HepG2 (cell line): Measurements from ENCODE around the gene LGR6. TPM values are rescaled to one million over a fixed set of nuclear protein-coding genes. Genes with fewer than 3 reads are reported as not detected.

Experiments used
- ATAC-seq: fragments of 200-7000 bp; cut with Tn5 transposase; 3 replicates; pipeline ENCODE4 v1.9.1; 2020; ENCODE audit warnings: mild to moderate bottlenecking, moderate library complexity
- BruUV-seq: library from RNA; stranded (reverse); fragments of 400-500 nt; replicated peaks from 2 replicates; lab custom pipeline; 2021; lab: Mats Ljungman, UMichigan
- CTCF ChIA-PET: fragments of 300-600 bp; formaldehyde crosslinking; extraction: SDS; loops from one replicate; lab custom pipeline; 2021; ENCODE audit warnings: low total read pairs, inconsistent platforms, low intra/inter-chr PET ratio; lab: Yijun Ruan, JAX
- POLR2A ChIA-PET: fragments of 350-600 bp; sonication (Branson Sonifier 250); formaldehyde crosslinking; loops from one replicate; lab custom pipeline; 2020; ENCODE audit warnings: antibody characterized with exemption, inconsistent platforms; lab: Yijun Ruan, JAX
- DNase-seq: peaks from one replicate; pipeline ENCODE4 v3.0.0-alpha.2; 2015; ENCODE audit warnings: low spot score
- FAIRE-seq: peaks from 3 replicates; lab custom pipeline; 2011; peaks lifted over from hg19 to GRCh38; lab: Jason Lieb, UNC
- H2AFZ ChIP-seq: one replicate; pipeline ENCODE4 v1.6.1; 2011; ENCODE audit warnings: low read length, inconsistent platforms
- H3K27ac ChIP-seq: fragments of 300-600 bp; 3 replicates; pipeline ENCODE4 v1.8.0; 2011; ENCODE audit warnings: mixed run types, mild to moderate bottlenecking, mixed read lengths, low read length, inconsistent platforms; ENCODE audit not compliant: insufficient read depth; ENCODE audit errors: extremely low read length
- H3K27me3 ChIP-seq, 2 experiments: fragments of 200-600 bp in 1 of 2; 2 replicates in 1 of 2; 3 replicates in 1 of 2; pipeline versions ENCODE4 v1.6.0 to v1.8.0; 2011; ENCODE audit warnings: low read length in 2 of 2, mild to moderate bottlenecking in 2 of 2, moderate library complexity in 2 of 2, inconsistent platforms in 1 of 2; ENCODE audit not compliant: insufficient read depth in 2 of 2, control insufficient read depth in 1 of 2
- H3K36me3 ChIP-seq, 2 experiments: fragments of 200-600 bp in 1 of 2; replicated peaks in 1 of 2; 2 replicates in 1 of 2; 3 replicates in 1 of 2; pipeline versions ENCODE4 v1.5.1 to v1.8.0; 2011; ENCODE audit warnings: low read length in 2 of 2, inconsistent platforms in 1 of 2; ENCODE audit not compliant: insufficient read depth in 2 of 2, control insufficient read depth in 1 of 2
- H3K4me1 ChIP-seq: 2 replicates; pipeline ENCODE4 v1.5.1; 2012; ENCODE audit warnings: low read length, inconsistent platforms; ENCODE audit not compliant: insufficient read depth
- H3K4me2 ChIP-seq: 2 replicates; pipeline ENCODE4 v1.6.0; 2011; ENCODE audit warnings: low read depth, low read length, inconsistent platforms
- H3K4me3 ChIP-seq, 3 experiments: fragments of 200-600 bp in 1 of 3; sonication (generic), shearing (Covaris generic) in 1 of 3; replicated peaks in 1 of 3; 2 replicates each; pipeline ENCODE4 v1.5.1; 2011 to 2016; ENCODE audit warnings: low read length in 3 of 3, inconsistent platforms in 2 of 3, low read depth in 2 of 3, mild to moderate bottlenecking in 2 of 3, control low read depth in 1 of 3, mixed read lengths in 1 of 3; ENCODE audit not compliant: insufficient read depth in 1 of 3
- H3K79me2 ChIP-seq: one replicate; pipeline ENCODE4 v1.6.1; 2011; ENCODE audit warnings: low read length, inconsistent platforms; ENCODE audit not compliant: insufficient read depth
- H3K9ac ChIP-seq: 2 replicates; pipeline ENCODE4 v1.6.0; 2011; ENCODE audit warnings: mild to moderate bottlenecking, low read depth, low read length, inconsistent platforms; ENCODE audit not compliant: insufficient read depth
- H3K9me3 ChIP-seq: 2 replicates; pipeline ENCODE4 v1.5.1; 2012; ENCODE audit warnings: mild to moderate bottlenecking, low read length
- H4K20me1 ChIP-seq: 2 replicates; pipeline ENCODE4 v1.6.0; 2011; ENCODE audit warnings: inconsistent platforms, mild to moderate bottlenecking, low read length, moderate library complexity; ENCODE audit not compliant: insufficient read depth
- CBX1 ChIP-seq: IDR thresholded peaks from one replicate; pipeline ENCODE4 v1.6.1; 2016; ENCODE audit warnings: antibody characterized with exemption, low read depth
- ELF3 ChIP-seq: IDR thresholded peaks from 2 replicates; pipeline ENCODE4 v1.6.1; 2016; ENCODE audit warnings: missing genetic modification reagents, missing compliant biosample characterization
- IRF2 ChIP-seq: IDR thresholded peaks from 2 replicates; pipeline ENCODE4 v1.6.1; 2018; ENCODE audit warnings: missing genetic modification reagents, missing compliant biosample characterization
- LCORL ChIP-seq, 2 experiments: fragments of 450-650 bp in 1 of 2; sonication (generic) in 1 of 2; formaldehyde crosslinking in 1 of 2; IDR thresholded peaks; 2 replicates each; pipeline versions ENCODE4 v1.5.0 to v1.6.1; 2017 to 2020; ENCODE audit warnings: antibody characterized with exemption in 1 of 2, missing genetic modification reagents in 1 of 2
- NFATC3 ChIP-seq: sonication (generic); formaldehyde crosslinking; IDR thresholded peaks from 2 replicates; pipeline ENCODE4 v1.5.1; 2020; ENCODE audit warnings: mild to moderate bottlenecking, missing genetic modification reagents
- NPAS2 ChIP-seq: sonication (generic); formaldehyde crosslinking; IDR thresholded peaks from 2 replicates; pipeline ENCODE4 v1.8.0; 2022; ENCODE audit warnings: mild to moderate bottlenecking, missing genetic modification reagents, borderline replicate concordance
- PHB2 ChIP-seq: fragments of 450-650 bp; IDR thresholded peaks from 2 replicates; pipeline ENCODE4 v1.6.1; 2018; ENCODE audit not compliant: partially characterized antibody
- SRSF4 ChIP-seq: fragments of 200-400 bp; formaldehyde crosslinking; IDR thresholded peaks from one replicate; pipeline ENCODE4 v1.6.1; 2018; ENCODE audit warnings: mild to moderate bottlenecking, low read depth, low read length, moderate library complexity; ENCODE audit not compliant: poor library complexity, severe bottlenecking
- SUZ12 ChIP-seq: fragments of 150-350 bp; IDR thresholded peaks from 2 replicates; pipeline ENCODE4 v1.6.1; 2014; ENCODE audit warnings: low read depth, low read length
- ZNF282 ChIP-seq: fragments of 450-650 bp; IDR thresholded peaks from 2 replicates; pipeline ENCODE4 v1.6.1; 2018; ENCODE audit not compliant: partially characterized antibody
- ZNF3 ChIP-seq: IDR thresholded peaks from 2 replicates; pipeline ENCODE4 v1.7.0; 2017; ENCODE audit warnings: inconsistent platforms
- ZNF362 ChIP-seq: sonication (generic); formaldehyde crosslinking; IDR thresholded peaks from 2 replicates; pipeline ENCODE4 v1.4.0; 2020; ENCODE audit warnings: missing genetic modification reagents, mild to moderate bottlenecking, borderline replicate concordance
- ZNF674 ChIP-seq: sonication (generic); formaldehyde crosslinking; IDR thresholded peaks from 2 replicates; pipeline ENCODE4 v1.5.0; 2020; ENCODE audit warnings: low read depth, mild to moderate bottlenecking, missing genetic modification reagents
- ZNF746 ChIP-seq: sonication (generic); formaldehyde crosslinking; IDR thresholded peaks from 2 replicates; pipeline ENCODE4 v1.8.0; 2022; ENCODE audit warnings: mild to moderate bottlenecking, missing genetic modification reagents
- WGBS: methylation state at CpG from one replicate; pipeline ENCODE4 v1.1.6; 2017; ENCODE audit warnings: low lambda C conversion rate; 5-methylcytosine and 5-hydroxymethylcytosine counted together
- in situ Hi-C: cut with HindIII; loops from 2 replicates; pipeline ENCODE4 v1.10.0; 2017; ENCODE audit warnings: low pct_unique_long_range_greater_than_20kb; ENCODE audit not compliant: extremely low pct_ligation_motif_present
- intact Hi-C: fragments of 100-400 bp; cut with micrococcal nuclease; formaldehyde crosslinking; loops from one replicate; pipeline ENCODE4 v1.10.0; 2022; ENCODE audit not compliant: unreplicated experiment
- polyA plus RNA-seq, 8 experiments: library from polyadenylated mRNA; depleted of rRNA in 3 of 8; stranded (reverse) in 7 of 8; unstranded in 1 of 8; fragments of >200 nt; fragmentation: Illumina TruSeq in 4 of 8; extraction: Trizol in 4 of 8; gene quantifications; 2 replicates each; pipeline versions ENCODE4 v1.2.1 to v1.2.3, GENCODE V29; 2011 to 2016; ENCODE audit warnings: low read depth in 4 of 8, missing spikeins in 1 of 8, mixed read lengths in 1 of 8; ENCODE audit not compliant: insufficient read depth in 1 of 8
- total RNA-seq, 5 experiments: library from RNA; depleted of rRNA; stranded (reverse); fragments of >200 nt; fragmentation: Illumina TruSeq; extraction: Trizol; gene quantifications; 2 replicates each; pipeline ENCODE4 v1.2.3, GENCODE V29; 2016; ENCODE audit warnings: low read depth in 1 of 5

Gene LGR6
- total and polyA plus RNA-seq, 2 of the 13 experiments (the other 11 are each of a cell fraction or from before 2014, with no cell fraction given) = 0.07 TPM; not detected in 1

- no TSS peak for BruUV-seq
Observed at GRCh38 chr1:202181586-202181985, 12.0 kb upstream of the LGR6 start.

More at GRCh38 chr1:202181586-202181985, 12.0 kb upstream of the LGR6 start:
- Histone ChIP-seq H3K36me3 (no peaks in the 10 kb centered on the region), H3K4me3 (no peak overlapping the region), H4K20me1 (0 out of 2 replicates have a peak, but pooled peaks cover 3% of the 10 kb centered on the region), H3K4me1 (no peaks in the 10 kb centered on the region), H3K9ac (no peak overlapping the region), H3K27me3 (peaks cover 10 to 36% of the 10 kb centered on the region in 2 experiments; a peak in 4 of 5 replicates), H2AFZ (no peak overlapping the region), H3K9me3 (no peaks in the 10 kb centered on the region), H3K4me2 (no peak overlapping the region), H3K27ac (no peak overlapping the region), H3K79me2 (no peaks in the 10 kb centered on the region)
- 0% methylated on average over 3 of the region's 7 CpGs for WGBS
- ChIA-PET CTCF (no interaction called here), POLR2A (no interaction called here)
- TF ChIP-seq ZNF282 (no peak), ZNF746 (CRISPR knock-in tag) (no peak), ZNF362 (CRISPR knock-in tag) (no peak), SRSF4 (no peak), ELF3 (CRISPR knock-in tag) (no peak), SUZ12 (no peak), NFATC3 (CRISPR knock-in tag) (no peak), ZNF3 (CRISPR knock-in tag) (no peak), IRF2 (CRISPR knock-in tag) (no peak), LCORL (IDR thresholded peaks at IDR 0.05) (no peak), LCORL (CRISPR knock-in tag; IDR thresholded peaks at IDR 0.05) (no peak), PHB2 (no peak), CBX1 (no peak), NPAS2 (CRISPR knock-in tag) (no peak), ZNF674 (no peak)
- FAIRE-seq = no peak
- ATAC-seq = no peak
- intact Hi-C loops (no loop called here), in situ Hi-C loops (no loop called here)
- no peak for DNase-seq
